Breast epithelium (tissue), 3 donors: ENCODE data around the gene AGAP5.
"Not testable (repeated sequence)": the region's sequence is repeated elsewhere in the genome, so short reads cannot be mapped to it uniquely, and the experiment has no call there.

ENCODE experiments used
- POLR2AphosphoS5 ChIP-seq, 3 donors: sonication (generic); formaldehyde crosslinking; IDR thresholded peaks; one replicate each; pipeline ENCODE4 v1.6.1; 2017; ENCODE audit warnings: antibody characterized with exemption in 3 of 3
- TF ChIP-seq, protein P1 (sequence below), 3 donors: fragments of 450-650 bp; IDR thresholded peaks; one replicate each; pipeline ENCODE4 v1.5.1; 2016 to 2017; ENCODE audit warnings: antibody characterized with exemption in 3 of 3, mild to moderate bottlenecking in 3 of 3, moderate library complexity in 3 of 3

DNA sequence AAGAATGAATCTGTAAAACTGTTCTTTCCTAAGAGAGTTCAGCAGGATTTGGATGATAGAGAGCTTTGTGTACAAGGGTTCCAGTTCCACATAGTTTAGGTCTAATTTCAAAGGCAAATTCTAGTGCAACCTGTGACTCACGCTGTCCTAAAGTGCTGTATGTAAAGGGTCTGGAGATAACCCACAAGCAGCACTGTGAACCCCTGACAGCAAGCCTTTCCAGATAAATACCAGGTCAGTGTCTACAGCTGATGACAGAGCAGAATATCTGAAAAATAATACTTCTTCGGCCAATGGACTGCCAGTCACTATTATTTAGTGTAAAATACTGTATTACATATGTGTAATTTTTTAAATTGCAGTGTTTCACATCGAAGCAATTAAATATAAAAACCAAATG is 16.0 kb upstream of the AGAP5 start:
- TF ChIP-seq, protein P1, sequence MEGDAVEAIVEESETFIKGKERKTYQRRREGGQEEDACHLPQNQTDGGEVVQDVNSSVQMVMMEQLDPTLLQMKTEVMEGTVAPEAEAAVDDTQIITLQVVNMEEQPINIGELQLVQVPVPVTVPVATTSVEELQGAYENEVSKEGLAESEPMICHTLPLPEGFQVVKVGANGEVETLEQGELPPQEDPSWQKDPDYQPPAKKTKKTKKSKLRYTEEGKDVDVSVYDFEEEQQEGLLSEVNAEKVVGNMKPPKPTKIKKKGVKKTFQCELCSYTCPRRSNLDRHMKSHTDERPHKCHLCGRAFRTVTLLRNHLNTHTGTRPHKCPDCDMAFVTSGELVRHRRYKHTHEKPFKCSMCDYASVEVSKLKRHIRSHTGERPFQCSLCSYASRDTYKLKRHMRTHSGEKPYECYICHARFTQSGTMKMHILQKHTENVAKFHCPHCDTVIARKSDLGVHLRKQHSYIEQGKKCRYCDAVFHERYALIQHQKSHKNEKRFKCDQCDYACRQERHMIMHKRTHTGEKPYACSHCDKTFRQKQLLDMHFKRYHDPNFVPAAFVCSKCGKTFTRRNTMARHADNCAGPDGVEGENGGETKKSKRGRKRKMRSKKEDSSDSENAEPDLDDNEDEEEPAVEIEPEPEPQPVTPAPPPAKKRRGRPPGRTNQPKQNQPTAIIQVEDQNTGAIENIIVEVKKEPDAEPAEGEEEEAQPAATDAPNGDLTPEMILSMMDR (IDR thresholded peaks at IDR 0.05), result not testable (repeated sequence)
- TF ChIP-seq POLR2AphosphoS5 (IDR thresholded peaks at IDR 0.05), result not testable (repeated sequence)
